GM23338 (cell line): ENCODE results near the gene SOX13. TPM values are rescaled to one million over a fixed set of nuclear protein-coding genes. Genes with fewer than 3 reads are reported as not detected.

Source experiments
- ATAC-seq: fragments of 200-7000 bp; cut with Tn5 transposase; 3 replicates; pipeline ENCODE4 v1.9.1; 2020
- DNase-seq: peaks from one replicate; pipeline ENCODE4 v3.0.0-alpha.2; 2015; ENCODE audit warnings: low spot score
- H2AFZ ChIP-seq: fragments of 200-600 bp; sonication (generic); 2 replicates; pipeline ENCODE4 v1.8.0; 2016; ENCODE audit warnings: antibody characterized with exemption, mild to moderate bottlenecking, moderate library complexity
- H3F3A ChIP-seq: fragments of 200-600 bp; sonication (generic); replicated peaks from 2 replicates; pipeline ENCODE4 v1.8.0; 2017; ENCODE audit warnings: antibody characterized with exemption, mixed run types, low read depth
- H3K27ac ChIP-seq: fragments of 200-600 bp; sonication (generic); 2 replicates; pipeline ENCODE4 v1.6.1; 2016; ENCODE audit warnings: low read depth
- H3K27me3 ChIP-seq: fragments of 200-600 bp; sonication (generic); 2 replicates; pipeline ENCODE4 v1.8.0; 2016; ENCODE audit warnings: mild to moderate bottlenecking, mixed run types, moderate library complexity; ENCODE audit not compliant: insufficient read depth
- H3K36me3 ChIP-seq: fragments of 200-600 bp; sonication (generic); 2 replicates; pipeline ENCODE4 v1.8.0; 2016; ENCODE audit warnings: mild to moderate bottlenecking; ENCODE audit not compliant: insufficient read depth
- H3K4me1 ChIP-seq: fragments of 200-600 bp; sonication (generic); 2 replicates; pipeline ENCODE4 v1.8.0; 2016; ENCODE audit warnings: mild to moderate bottlenecking, moderate library complexity; ENCODE audit not compliant: insufficient read depth
- H3K4me2 ChIP-seq: fragments of 200-600 bp; sonication (generic); 2 replicates; pipeline ENCODE4 v1.7.1; 2017; ENCODE audit warnings: mixed run types
- H3K4me3 ChIP-seq: fragments of 200-600 bp; sonication (generic); 2 replicates; pipeline ENCODE4 v1.6.1; 2016; ENCODE audit warnings: mixed run types
- H3K79me2 ChIP-seq: fragments of 200-600 bp; sonication (generic); replicated peaks from 2 replicates; pipeline ENCODE4 v1.8.0; 2017; ENCODE audit warnings: mild to moderate bottlenecking; ENCODE audit not compliant: insufficient read depth
- H3K9me2 ChIP-seq: fragments of 200-600 bp; sonication (generic); 2 replicates; pipeline ENCODE4 v1.8.0; 2017; ENCODE audit not compliant: insufficient read depth
- H4K20me1 ChIP-seq: fragments of 200-600 bp; sonication (generic); replicated peaks from 2 replicates; pipeline ENCODE4 v1.8.0; 2017; ENCODE audit warnings: mild to moderate bottlenecking; ENCODE audit not compliant: insufficient read depth
- H3K27ac Mint-ChIP-seq: 2 replicates; pipeline ENCODE4 v1.8.0; 2020; ENCODE audit warnings: inconsistent platforms, mild to moderate bottlenecking, moderate library complexity, mixed read lengths
- H3K27me3 Mint-ChIP-seq: 3 replicates; pipeline ENCODE4 v1.8.0; 2022; ENCODE audit warnings: low read depth, mild to moderate bottlenecking, moderate library complexity, mixed read lengths, inconsistent platforms; ENCODE audit not compliant: insufficient read depth, poor library complexity
- H3K36me3 Mint-ChIP-seq: 3 replicates; pipeline ENCODE4 v1.8.0; 2021; ENCODE audit warnings: low read depth, mild to moderate bottlenecking, inconsistent platforms, moderate library complexity, mixed read lengths
- H3K4me1 Mint-ChIP-seq: 3 replicates; pipeline ENCODE4 v1.8.0; 2020; ENCODE audit warnings: mild to moderate bottlenecking, inconsistent platforms, mixed read lengths
- H3K4me3 Mint-ChIP-seq: 3 replicates; pipeline ENCODE4 v1.8.0; 2021; ENCODE audit warnings: moderate library complexity, mild to moderate bottlenecking, inconsistent platforms, mixed read lengths
- H3K9me3 Mint-ChIP-seq: 3 replicates; pipeline ENCODE4 v1.8.0; 2020; ENCODE audit warnings: moderate library complexity, mild to moderate bottlenecking, inconsistent platforms, mixed read lengths
- CREB1 ChIP-seq: fragments of 250-450 bp; sonication (Bioruptor Pico); IDR thresholded peaks from 2 replicates; pipeline ENCODE4 v1.5.0; 2020; ENCODE audit warnings: low read depth, mild to moderate bottlenecking, moderate library complexity
- JUNB ChIP-seq: IDR thresholded peaks from one replicate; pipeline ENCODE4 v1.6.1; 2016; ENCODE audit warnings: antibody characterized with exemption; ENCODE audit not compliant: unreplicated experiment
- NANOG ChIP-seq: IDR thresholded peaks from 2 replicates; pipeline ENCODE4 v1.6.1; 2016; ENCODE audit warnings: antibody characterized with exemption, borderline replicate concordance
- ZNF331 ChIP-seq: fragments of 250-450 bp; sonication (Bioruptor Pico); IDR thresholded peaks from 2 replicates; pipeline ENCODE4 v1.5.0; 2020; ENCODE audit warnings: low read depth, mild to moderate bottlenecking, moderate library complexity
- polyA plus RNA-seq: library from polyadenylated mRNA; unstranded; fragments of >200 nt; fragmentation: Nextera tagmentation; extraction: Ambion mirVana; gene quantifications from 2 replicates; pipeline ENCODE4 v1.2.1, GENCODE V29; 2016
- total RNA-seq: library from RNA; depleted of rRNA; stranded (reverse); fragments of >200 nt; shearing (Covaris generic); gene quantifications from 2 replicates; pipeline ENCODE4 v1.2.3, GENCODE V29; 2014
- TF ChIP-seq, protein P1 (sequence below): fragments of 250-450 bp; sonication (Bioruptor Pico); IDR thresholded peaks from 2 replicates; pipeline ENCODE4 v1.5.0; 2020; ENCODE audit warnings: mild to moderate bottlenecking, moderate library complexity
- TF ChIP-seq, protein P2 (sequence below): IDR thresholded peaks from one replicate; pipeline ENCODE4 v1.6.1; 2018; ENCODE audit warnings: antibody characterized with exemption; ENCODE audit not compliant: unreplicated experiment
- TF ChIP-seq, protein P3 (sequence below): IDR thresholded peaks from 2 replicates; pipeline ENCODE4 v1.6.1; 2016; ENCODE audit warnings: antibody characterized with exemption

SOX13 gene
- total and polyA plus RNA-seq, 2 experiments from 2014 or later = 28.6 to 123 TPM

DNA sequence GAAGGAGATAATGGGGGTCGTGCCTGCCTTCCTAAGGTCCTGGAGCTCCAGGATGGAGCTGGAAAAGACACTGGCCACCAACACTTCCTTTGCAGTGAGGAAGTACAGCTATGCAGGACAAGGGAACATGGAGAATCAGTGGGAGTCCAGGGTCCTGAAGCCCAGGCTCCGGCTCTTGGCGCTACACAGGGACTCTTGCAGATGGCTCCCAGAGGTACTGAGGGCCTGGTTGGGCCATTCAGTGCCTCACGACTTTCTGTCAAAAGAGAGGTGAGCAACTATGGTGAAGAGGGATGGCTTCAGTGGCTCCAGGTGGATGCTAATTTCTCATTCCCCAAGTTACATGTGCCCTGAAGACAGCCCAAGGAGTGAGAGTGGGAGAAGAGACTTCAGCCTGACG lies 80.8 kb downstream of the SOX13 start (continued):
- TF ChIP-seq, protein P1, sequence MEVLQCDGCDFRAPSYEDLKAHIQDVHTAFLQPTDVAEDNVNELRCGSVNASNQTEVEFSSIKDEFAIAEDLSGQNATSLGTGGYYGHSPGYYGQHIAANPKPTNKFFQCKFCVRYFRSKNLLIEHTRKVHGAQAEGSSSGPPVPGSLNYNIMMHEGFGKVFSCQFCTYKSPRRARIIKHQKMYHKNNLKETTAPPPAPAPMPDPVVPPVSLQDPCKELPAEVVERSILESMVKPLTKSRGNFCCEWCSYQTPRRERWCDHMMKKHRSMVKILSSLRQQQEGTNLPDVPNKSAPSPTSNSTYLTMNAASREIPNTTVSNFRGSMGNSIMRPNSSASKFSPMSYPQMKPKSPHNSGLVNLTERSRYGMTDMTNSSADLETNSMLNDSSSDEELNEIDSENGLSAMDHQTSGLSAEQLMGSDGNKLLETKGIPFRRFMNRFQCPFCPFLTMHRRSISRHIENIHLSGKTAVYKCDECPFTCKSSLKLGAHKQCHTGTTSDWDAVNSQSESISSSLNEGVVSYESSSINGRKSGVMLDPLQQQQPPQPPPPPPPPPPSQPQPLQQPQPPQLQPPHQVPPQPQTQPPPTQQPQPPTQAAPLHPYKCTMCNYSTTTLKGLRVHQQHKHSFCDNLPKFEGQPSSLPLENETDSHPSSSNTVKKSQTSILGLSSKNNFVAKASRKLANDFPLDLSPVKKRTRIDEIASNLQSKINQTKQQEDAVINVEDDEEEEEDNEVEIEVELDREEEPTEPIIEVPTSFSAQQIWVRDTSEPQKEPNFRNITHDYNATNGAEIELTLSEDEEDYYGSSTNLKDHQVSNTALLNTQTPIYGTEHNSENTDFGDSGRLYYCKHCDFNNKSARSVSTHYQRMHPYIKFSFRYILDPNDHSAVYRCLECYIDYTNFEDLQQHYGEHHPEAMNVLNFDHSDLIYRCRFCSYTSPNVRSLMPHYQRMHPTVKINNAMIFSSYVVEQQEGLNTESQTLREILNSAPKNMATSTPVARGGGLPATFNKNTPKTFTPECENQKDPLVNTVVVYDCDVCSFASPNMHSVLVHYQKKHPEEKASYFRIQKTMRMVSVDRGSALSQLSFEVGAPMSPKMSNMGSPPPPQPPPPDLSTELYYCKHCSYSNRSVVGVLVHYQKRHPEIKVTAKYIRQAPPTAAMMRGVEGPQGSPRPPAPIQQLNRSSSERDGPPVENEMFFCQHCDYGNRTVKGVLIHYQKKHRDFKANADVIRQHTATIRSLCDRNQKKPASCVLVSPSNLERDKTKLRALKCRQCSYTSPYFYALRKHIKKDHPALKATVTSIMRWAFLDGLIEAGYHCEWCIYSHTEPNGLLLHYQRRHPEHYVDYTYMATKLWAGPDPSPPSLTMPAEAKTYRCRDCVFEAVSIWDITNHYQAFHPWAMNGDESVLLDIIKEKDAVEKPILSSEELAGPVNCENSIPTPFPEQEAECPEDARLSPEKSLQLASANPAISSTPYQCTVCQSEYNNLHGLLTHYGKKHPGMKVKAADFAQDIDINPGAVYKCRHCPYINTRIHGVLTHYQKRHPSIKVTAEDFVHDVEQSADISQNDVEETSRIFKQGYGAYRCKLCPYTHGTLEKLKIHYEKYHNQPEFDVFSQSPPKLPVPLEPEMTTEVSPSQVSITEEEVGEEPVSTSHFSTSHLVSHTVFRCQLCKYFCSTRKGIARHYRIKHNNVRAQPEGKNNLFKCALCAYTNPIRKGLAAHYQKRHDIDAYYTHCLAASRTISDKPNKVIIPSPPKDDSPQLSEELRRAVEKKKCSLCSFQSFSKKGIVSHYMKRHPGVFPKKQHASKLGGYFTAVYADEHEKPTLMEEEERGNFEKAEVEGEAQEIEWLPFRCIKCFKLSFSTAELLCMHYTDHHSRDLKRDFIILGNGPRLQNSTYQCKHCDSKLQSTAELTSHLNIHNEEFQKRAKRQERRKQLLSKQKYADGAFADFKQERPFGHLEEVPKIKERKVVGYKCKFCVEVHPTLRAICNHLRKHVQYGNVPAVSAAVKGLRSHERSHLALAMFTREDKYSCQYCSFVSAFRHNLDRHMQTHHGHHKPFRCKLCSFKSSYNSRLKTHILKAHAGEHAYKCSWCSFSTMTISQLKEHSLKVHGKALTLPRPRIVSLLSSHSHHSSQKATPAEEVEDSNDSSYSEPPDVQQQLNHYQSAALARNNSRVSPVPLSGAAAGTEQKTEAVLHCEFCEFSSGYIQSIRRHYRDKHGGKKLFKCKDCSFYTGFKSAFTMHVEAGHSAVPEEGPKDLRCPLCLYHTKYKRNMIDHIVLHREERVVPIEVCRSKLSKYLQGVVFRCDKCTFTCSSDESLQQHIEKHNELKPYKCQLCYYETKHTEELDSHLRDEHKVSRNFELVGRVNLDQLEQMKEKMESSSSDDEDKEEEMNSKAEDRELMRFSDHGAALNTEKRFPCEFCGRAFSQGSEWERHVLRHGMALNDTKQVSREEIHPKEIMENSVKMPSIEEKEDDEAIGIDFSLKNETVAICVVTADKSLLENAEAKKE (CRISPR knock-in tag) = no peak

DNA sequence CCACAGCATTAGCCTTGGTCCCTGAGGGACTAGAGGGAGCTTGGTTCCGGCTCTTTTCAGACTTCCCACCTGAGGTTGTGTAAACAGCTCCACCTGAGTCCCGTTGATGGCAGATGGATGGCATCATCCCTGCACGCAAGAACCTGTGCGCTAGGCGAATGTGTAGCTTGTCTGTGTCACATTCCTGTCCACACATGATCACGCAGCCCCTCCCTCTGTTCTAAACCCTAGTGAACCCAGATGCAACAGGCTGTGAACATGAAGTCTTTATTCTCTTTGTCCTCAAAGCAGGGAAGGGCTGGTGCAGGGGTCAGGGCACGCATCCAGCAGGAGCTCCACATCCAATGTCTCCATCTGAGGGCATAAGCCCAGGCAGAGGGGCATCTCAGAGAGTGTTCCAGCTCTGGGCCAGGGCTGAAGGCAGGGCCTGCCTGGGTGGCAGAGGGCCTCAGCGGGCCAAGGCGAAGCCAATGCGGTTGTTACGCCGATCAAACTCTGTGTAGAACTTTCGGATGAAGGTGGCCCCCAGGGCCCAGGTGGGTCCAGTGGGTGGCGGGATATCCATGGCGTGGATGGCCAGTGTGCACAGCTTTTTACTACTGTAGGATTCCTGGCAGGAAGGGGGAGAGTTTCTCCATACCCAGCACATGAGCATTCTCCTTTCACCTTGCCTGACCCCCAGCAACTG lies 81.8 kb downstream of the SOX13 start:
- Histone ChIP-seq H3K4me2 (no peak overlapping the region), H3K27me3 (peaks cover 19% of the 10 kb centered on the region; the same call in 1 of the 2 replicates), H2AFZ (no peak overlapping the region), H3K79me2 (no peaks in the 10 kb centered on the region), H3K27ac (no peak overlapping the region), H3K9me2 (no peaks in the 10 kb centered on the region), H3K36me3 (no peaks in the 10 kb centered on the region), H3K4me1 (peaks cover 11% of the 10 kb centered on the region), H4K20me1 (no peaks in the 10 kb centered on the region), H3K4me3 (no peak overlapping the region), H3F3A (no peaks in the 10 kb centered on the region)
- H3K27me3 Mint-ChIP-seq = peaks cover 24% of the 10 kb centered on the region
- H3K9me3 Mint-ChIP-seq = no peaks in the 10 kb centered on the region
- H3K4me1 Mint-ChIP-seq = peaks cover 22% of the 10 kb centered on the region
- no peak overlapping the region for H3K27ac Mint-ChIP-seq
- DNase-seq = no peak
- ATAC-seq = no peak
- H3K4me3 Mint-ChIP-seq = no peak overlapping the region
- TF ChIP-seq, protein P2, sequence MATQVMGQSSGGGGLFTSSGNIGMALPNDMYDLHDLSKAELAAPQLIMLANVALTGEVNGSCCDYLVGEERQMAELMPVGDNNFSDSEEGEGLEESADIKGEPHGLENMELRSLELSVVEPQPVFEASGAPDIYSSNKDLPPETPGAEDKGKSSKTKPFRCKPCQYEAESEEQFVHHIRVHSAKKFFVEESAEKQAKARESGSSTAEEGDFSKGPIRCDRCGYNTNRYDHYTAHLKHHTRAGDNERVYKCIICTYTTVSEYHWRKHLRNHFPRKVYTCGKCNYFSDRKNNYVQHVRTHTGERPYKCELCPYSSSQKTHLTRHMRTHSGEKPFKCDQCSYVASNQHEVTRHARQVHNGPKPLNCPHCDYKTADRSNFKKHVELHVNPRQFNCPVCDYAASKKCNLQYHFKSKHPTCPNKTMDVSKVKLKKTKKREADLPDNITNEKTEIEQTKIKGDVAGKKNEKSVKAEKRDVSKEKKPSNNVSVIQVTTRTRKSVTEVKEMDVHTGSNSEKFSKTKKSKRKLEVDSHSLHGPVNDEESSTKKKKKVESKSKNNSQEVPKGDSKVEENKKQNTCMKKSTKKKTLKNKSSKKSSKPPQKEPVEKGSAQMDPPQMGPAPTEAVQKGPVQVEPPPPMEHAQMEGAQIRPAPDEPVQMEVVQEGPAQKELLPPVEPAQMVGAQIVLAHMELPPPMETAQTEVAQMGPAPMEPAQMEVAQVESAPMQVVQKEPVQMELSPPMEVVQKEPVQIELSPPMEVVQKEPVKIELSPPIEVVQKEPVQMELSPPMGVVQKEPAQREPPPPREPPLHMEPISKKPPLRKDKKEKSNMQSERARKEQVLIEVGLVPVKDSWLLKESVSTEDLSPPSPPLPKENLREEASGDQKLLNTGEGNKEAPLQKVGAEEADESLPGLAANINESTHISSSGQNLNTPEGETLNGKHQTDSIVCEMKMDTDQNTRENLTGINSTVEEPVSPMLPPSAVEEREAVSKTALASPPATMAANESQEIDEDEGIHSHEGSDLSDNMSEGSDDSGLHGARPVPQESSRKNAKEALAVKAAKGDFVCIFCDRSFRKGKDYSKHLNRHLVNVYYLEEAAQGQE = no peak
- no peak for TF ChIP-seq JUNB
- TF ChIP-seq, protein P3, sequence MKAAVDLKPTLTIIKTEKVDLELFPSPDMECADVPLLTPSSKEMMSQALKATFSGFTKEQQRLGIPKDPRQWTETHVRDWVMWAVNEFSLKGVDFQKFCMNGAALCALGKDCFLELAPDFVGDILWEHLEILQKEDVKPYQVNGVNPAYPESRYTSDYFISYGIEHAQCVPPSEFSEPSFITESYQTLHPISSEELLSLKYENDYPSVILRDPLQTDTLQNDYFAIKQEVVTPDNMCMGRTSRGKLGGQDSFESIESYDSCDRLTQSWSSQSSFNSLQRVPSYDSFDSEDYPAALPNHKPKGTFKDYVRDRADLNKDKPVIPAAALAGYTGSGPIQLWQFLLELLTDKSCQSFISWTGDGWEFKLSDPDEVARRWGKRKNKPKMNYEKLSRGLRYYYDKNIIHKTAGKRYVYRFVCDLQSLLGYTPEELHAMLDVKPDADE = no peak
- TF ChIP-seq NANOG = no peak
- TF ChIP-seq CREB1 (CRISPR knock-in tag) = no peak
- no peak for TF ChIP-seq ZNF331
- no peaks in the 10 kb centered on the region; the same call in 2 of the 3 replicates for H3K36me3 Mint-ChIP-seq
